ENCODE measurements around the gene THAP7. TPM values are rescaled to one million over a fixed set of nuclear protein-coding genes. Genes with fewer than 3 reads are reported as not detected.
A peak's percentile ranks its signal among the peaks of the same experiment; 100 is the strongest.
"Not testable (repeated sequence)": the region's sequence is repeated elsewhere in the genome, so short reads cannot be mapped to it uniquely, and the experiment has no call there.

THAP7 gene
- total RNA-seq, 2 donors from 2014 or later = 29.5 to 31.2 TPM

DNA sequence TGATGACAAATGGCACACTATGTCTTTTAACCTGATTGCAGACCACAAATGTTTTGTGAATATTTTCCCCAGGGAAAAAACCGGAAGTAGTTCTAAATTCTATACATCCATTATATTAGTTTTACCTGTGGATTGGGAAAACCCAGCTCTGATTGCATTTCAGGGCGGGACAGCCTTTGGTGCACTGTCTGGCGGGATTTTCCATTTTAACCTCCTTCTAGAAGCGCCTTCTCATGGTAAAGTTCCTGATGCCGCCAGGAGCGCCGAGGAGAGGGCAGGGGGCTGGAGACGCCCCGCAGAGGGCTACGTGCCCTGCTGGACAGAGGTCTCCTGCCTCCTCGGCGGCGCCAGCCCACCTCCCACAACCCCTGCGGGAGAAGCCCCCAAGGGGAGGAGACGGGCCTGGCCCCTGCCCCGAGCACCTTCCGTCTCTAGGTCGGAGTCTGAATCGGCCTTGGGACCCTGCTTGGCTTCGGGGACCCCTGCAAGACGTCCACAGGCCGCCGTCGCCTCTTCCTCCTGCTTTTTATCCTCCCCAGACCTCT is 11.8 kb upstream of the THAP7 start:
- ATAC-seq (replicated peaks in 1 of 2) = no peak
- DNase-seq = no peak
- H3K36me3 Mint-ChIP-seq (ENCODE audit: insufficient read depth in 2 of 2) = no peaks in the 10 kb centered on the region
- no peak overlapping the region for H3K27ac Mint-ChIP-seq
- no peaks in the 10 kb centered on the region for H3K9me3 Mint-ChIP-seq
- H3K4me3 Mint-ChIP-seq = peak overlapping the region; percentile 90 to 94
- H3K4me1 Mint-ChIP-seq (ENCODE audit: low read depth) = peaks cover 23% of the 10 kb centered on the region
- H3K27me3 Mint-ChIP-seq (ENCODE audit: low read depth) = no peaks in the 10 kb centered on the region

DNA sequence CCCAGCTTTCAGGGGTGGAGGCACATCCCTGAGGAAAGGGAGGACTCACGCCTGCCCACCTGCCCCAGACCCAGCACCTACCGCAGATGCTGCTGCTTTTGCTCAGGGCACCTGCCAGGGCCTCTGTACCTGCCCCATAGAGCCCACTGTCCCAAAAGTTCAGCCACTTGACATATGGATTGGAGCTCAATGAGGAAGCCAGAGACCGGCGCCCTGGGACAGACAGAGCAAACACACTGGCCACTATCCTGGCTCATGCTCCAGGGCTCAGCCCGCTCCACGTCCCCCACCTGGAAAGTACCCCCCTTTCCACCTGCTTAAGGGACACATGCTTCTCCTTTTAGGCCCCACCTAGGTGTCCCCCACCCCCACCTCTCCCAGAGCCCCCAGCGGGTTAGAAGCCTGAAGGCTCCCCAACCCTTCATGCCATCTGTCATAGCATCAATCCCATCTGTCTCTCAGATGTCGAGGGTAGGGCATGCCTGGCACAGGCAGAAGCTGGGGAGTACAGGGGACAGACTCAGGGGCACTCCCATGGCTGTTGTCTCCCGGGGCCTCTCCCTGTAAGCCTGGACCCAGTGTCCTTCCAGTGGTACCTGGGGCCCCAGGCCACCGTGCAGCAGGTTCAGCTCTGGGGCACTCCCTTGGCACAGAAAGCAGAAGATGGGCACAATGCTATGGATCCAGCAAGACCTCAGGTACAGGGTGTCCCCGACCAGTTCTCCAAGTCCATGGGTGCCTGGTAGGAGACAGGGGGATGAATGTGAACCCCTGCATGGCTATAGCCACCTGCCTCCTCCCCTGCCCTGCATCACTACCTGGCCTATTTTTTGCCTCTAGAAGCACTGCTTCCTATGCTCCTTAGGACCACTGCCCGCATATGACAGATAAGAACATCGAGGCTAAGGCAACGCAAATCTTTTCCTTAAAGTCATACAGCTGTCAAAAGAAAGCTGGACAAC is 10.8 kb upstream of the THAP7 start:
- ATAC-seq (replicated peaks in 1 of 2) (no peak), DNase-seq (no peak)
- no peaks in the 10 kb centered on the region for H3K27me3 Mint-ChIP-seq (ENCODE audit: low read depth)
- no peak overlapping the region for H3K27ac Mint-ChIP-seq
- peaks cover 23% of the 10 kb centered on the region for H3K4me1 Mint-ChIP-seq (ENCODE audit: low read depth)
- no peaks in the 10 kb centered on the region for H3K9me3 Mint-ChIP-seq
- no peaks in the 10 kb centered on the region for H3K36me3 Mint-ChIP-seq (ENCODE audit: insufficient read depth in 2 of 2)
- H3K4me3 Mint-ChIP-seq = peak overlapping the region; percentile 90 to 94

GRCh38 chr22:21010426-21011113 is 8.7 kb upstream of the THAP7 start:
- H3K27me3 Mint-ChIP-seq (ENCODE audit: low read depth) = no peaks in the 10 kb centered on the region
- DNase-seq (no peak), ATAC-seq (replicated peaks in 1 of 2) (no peak)
- H3K4me3 Mint-ChIP-seq = no peak overlapping the region
- no peaks in the 10 kb centered on the region for H3K9me3 Mint-ChIP-seq
- no peak overlapping the region for H3K27ac Mint-ChIP-seq
- peaks cover 23% of the 10 kb centered on the region for H3K4me1 Mint-ChIP-seq (ENCODE audit: low read depth)
- no peaks in the 10 kb centered on the region for H3K36me3 Mint-ChIP-seq (ENCODE audit: insufficient read depth in 2 of 2)

DNA sequence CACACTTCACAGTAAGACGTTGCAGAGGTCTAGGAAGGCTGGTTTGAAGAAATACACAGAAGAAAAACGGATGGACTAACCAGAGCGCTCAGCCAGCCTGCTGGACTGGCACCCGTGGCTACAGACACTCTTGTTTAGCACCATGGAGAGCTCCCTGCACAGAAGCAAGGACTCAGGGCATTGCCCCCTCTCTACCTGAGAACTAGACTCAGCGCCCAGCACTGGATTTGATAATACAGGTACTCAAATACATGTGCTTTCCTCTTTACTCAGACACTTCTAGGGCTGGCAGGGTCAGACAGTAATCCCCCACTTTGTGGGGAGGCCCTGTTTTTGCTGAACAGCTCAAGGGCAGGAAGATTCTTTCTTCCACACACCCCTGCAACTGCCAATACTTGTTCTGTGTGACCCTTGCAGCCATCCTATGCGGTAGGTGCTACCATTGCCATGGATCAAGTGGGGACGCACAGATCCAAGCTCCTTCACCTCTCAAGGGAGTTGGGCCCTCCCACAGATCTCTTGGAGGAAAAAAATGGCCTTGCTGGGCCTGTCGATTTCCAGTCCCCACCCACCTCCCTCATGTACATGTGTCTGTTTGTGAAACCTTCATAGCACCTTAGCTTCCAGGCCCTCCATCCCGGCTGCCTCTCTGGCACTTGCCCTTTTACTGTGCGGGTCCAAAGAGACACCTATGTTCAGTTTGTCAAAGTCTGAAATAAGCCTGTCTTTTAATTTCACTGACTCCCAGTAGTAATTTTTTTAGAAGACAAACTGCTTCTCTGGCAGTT is 7.9 kb upstream of the THAP7 start:
- Mint-ChIP-seq H3K27ac (no peak overlapping the region), H3K9me3 (no peaks in the 10 kb centered on the region), H3K4me1 (ENCODE audit: low read depth) (peaks cover 16% of the 10 kb centered on the region), H3K27me3 (ENCODE audit: low read depth) (no peaks in the 10 kb centered on the region), H3K4me3 (no peak overlapping the region), H3K36me3 (ENCODE audit: insufficient read depth in 2 of 2) (no peaks in the 10 kb centered on the region)
- DNase-seq (peak in 1 of 2 donors; percentile 43), ATAC-seq (replicated peaks in 1 of 2) (no peak)

DNA sequence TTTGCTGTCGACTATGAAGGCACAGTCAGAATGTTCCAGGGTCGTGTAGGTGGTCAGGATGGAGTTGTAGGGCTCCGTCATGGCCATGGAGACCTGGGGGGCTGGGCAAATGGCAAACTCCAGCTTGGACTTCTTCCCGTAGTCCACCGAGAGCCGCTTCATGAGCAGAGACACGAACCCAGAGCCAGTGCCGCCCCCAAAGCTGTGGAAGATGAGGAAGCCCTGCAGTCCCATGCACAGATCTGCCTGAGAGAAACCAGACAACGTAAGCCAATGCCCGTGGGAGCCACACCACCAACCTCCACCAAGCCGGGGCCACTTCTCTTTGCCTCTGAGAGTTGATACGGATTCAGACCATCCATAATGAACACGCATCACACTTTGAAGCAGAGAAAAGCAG is 7.3 kb upstream of the THAP7 start:
- not testable (repeated sequence) for ATAC-seq (replicated peaks in 1 of 2); H3K4me1 Mint-ChIP-seq (ENCODE audit: low read depth); H3K27me3 Mint-ChIP-seq (ENCODE audit: low read depth); DNase-seq; H3K27ac Mint-ChIP-seq; H3K36me3 Mint-ChIP-seq (ENCODE audit: insufficient read depth in 2 of 2); H3K4me3 Mint-ChIP-seq; H3K9me3 Mint-ChIP-seq

DNA sequence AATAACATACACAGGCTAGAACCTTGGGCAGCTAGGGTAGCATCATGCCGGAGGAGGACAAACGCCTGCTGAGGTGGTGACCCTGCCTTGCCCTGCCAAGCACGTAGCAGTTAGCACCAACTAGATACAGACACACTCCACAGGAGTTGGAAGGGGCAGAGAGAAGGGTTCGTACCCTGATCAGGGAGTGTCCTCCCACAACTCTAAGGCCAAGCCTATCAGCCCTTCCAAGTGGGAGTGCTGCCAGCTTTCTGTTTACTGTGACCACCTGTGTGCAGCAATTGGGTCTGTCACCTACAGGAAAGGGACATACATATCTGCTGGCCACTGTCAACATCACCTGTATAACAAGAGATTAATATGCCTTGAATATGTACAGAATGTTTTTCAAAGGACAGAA is 1.9 kb upstream of the THAP7 start:
- Mint-ChIP-seq H3K27ac (peak overlapping the region; percentile 74), H3K4me3 (peak overlapping the region; percentile 89 to 99), H3K36me3 (ENCODE audit: insufficient read depth in 2 of 2) (peaks cover 0 to 2% of the 10 kb centered on the region in 2 donors), H3K27me3 (ENCODE audit: low read depth) (no peaks in the 10 kb centered on the region), H3K4me1 (ENCODE audit: low read depth) (peaks cover 31% of the 10 kb centered on the region), H3K9me3 (no peaks in the 10 kb centered on the region)
- no peak for ATAC-seq (replicated peaks in 1 of 2)
- DNase-seq = no peak

DNA sequence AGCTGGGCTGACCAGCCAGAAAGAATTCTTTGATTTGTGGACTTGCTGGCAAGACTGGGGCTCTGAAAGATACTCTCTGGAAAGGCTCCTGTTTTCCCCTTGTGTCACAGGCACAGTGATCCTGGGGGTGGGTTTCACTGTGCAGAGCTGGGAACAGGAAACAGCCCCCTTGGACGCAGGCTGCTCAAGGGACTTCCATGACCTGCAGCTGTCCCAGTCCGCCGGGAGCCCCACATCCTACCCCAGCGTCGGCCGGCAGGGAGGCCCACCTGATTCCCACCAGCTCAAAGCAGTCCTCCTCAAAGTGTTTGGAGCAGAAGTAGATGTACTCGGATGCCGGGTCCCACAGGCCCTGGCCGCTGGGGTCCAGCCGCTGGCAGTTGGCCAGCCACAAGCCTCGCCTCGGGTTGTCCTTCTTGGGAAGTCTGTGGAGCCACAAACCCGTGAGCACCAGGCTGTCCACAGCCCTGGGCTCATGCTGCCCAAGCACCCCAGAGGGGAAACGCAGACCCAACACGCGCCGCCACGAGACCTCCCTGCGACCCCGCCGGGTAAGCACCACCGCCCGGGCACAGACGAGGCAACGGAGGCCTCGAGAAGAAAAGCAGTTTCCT is 824 bp downstream of the THAP7 start:
- Mint-ChIP-seq H3K4me3 (peak overlapping the region; percentile 89 to 99), H3K9me3 (no peaks in the 10 kb centered on the region), H3K27ac (peak overlapping the region; percentile 99), H3K27me3 (ENCODE audit: low read depth) (no peaks in the 10 kb centered on the region), H3K4me1 (ENCODE audit: low read depth) (peaks cover 35% of the 10 kb centered on the region), H3K36me3 (ENCODE audit: insufficient read depth in 2 of 2) (peaks cover 0 to 2% of the 10 kb centered on the region in 2 donors)
- no peak for ATAC-seq (replicated peaks in 1 of 2)
- peak in 1 of 2 donors; percentile 25 for DNase-seq

GRCh38 chr22:21000207-21000986 is 1.5 kb downstream of the THAP7 start:
- H3K27ac Mint-ChIP-seq = peak overlapping the region; percentile 81
- peak overlapping the region; percentile 89 to 99 for H3K4me3 Mint-ChIP-seq
- no peak for DNase-seq
- H3K36me3 Mint-ChIP-seq (ENCODE audit: insufficient read depth in 2 of 2) = peaks cover 0 to 2% of the 10 kb centered on the region in 2 donors
- H3K27me3 Mint-ChIP-seq (ENCODE audit: low read depth) = no peaks in the 10 kb centered on the region
- ATAC-seq (replicated peaks in 1 of 2) = no peak
- H3K9me3 Mint-ChIP-seq = no peaks in the 10 kb centered on the region
- peaks cover 35% of the 10 kb centered on the region for H3K4me1 Mint-ChIP-seq (ENCODE audit: low read depth)

- no peak for ATAC-seq (replicated peaks in 1 of 2)
- DNase-seq = no peak
- H3K27ac Mint-ChIP-seq = no peak overlapping the region
- H3K27me3 Mint-ChIP-seq (ENCODE audit: low read depth) = no peaks in the 10 kb centered on the region
- H3K9me3 Mint-ChIP-seq = no peaks in the 10 kb centered on the region
- peaks cover 35% of the 10 kb centered on the region for H3K4me1 Mint-ChIP-seq (ENCODE audit: low read depth)
- H3K4me3 Mint-ChIP-seq = peak overlapping the region; percentile 89 to 99
- peaks cover 0 to 2% of the 10 kb centered on the region in 2 donors for H3K36me3 Mint-ChIP-seq (ENCODE audit: insufficient read depth in 2 of 2)
Measured at GRCh38 chr22:20999350-21000206, 2.3 kb downstream of the THAP7 start.

DNA sequence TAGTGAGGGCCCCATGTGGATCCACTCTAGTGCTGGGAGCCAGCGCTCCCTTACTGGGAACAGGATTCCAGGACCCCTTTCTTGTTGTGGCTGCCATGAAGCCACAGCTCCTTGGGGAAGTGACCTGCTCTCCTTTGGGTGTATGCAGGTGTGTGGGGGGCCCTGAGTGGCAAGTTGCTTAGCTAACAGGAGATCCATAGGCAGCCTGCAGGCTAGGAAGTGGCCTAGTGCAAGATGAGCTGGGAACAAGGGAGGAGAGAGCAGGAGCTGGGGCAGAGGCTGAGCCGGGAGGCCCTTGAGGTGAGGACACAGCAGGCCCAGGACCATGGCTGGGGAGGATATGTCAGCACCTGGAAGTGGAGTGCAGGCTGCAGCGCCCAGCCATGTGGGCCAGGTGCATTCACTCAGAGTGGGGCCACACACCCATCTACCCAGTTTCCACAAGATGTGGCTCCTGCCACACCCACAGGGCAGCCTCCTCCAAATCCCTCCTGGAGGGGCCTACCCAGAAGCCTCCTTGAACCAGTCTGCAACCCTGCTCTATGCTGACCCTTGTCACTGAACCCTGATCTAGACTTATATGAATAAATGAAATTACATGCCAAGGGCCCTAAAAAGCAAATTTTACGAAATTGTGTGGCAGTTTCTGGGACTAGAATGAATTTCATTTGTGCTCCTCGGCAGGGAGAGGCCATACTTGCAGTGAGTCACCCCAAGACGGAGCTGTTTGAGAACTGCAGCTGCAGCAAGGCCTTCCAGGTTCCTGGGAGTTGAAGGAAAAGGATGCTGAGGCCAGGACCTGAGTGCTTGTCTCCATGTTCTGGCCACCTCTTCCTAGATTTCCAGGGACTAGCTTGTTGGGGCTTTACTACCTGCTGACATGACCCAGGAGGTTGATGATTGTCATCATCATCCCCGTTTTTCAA is 3.2 kb downstream of the THAP7 start:
- no peaks in the 10 kb centered on the region for H3K27me3 Mint-ChIP-seq (ENCODE audit: low read depth)
- no peaks in the 10 kb centered on the region for H3K9me3 Mint-ChIP-seq
- H3K4me1 Mint-ChIP-seq (ENCODE audit: low read depth) = peaks cover 32% of the 10 kb centered on the region
- DNase-seq (no peak), ATAC-seq (replicated peaks in 1 of 2) (no peak)
- H3K4me3 Mint-ChIP-seq = no peak overlapping the region
- no peak overlapping the region for H3K27ac Mint-ChIP-seq
- H3K36me3 Mint-ChIP-seq (ENCODE audit: insufficient read depth in 2 of 2) = peaks cover 0 to 2% of the 10 kb centered on the region in 2 donors
